MM.1S (cell line): ENCODE measurements around the gene OSBPL10.

ENCODE experiments used
- DNase-seq: peaks from one replicate; pipeline ENCODE4 v3.0.0-alpha.2; 2015
- H2AFZ ChIP-seq: fragments of 300-600 bp; sonication (generic); 2 replicates; pipeline ENCODE4 v1.6.0; 2016; ENCODE audit warnings: antibody characterized with exemption, low read length
- H3F3A ChIP-seq: fragments of 300-600 bp; sonication (generic); 2 replicates; pipeline ENCODE4 v1.6.1; 2016; ENCODE audit warnings: mild to moderate bottlenecking, antibody characterized with exemption, low read length, moderate library complexity, mixed read lengths; ENCODE audit not compliant: insufficient read depth
- H3K27ac ChIP-seq: fragments of 300-600 bp; sonication (generic); 2 replicates; pipeline ENCODE4 v1.5.1; 2016; ENCODE audit warnings: mild to moderate bottlenecking, low read length
- H3K27me3 ChIP-seq: fragments of 300-600 bp; sonication (generic); replicated peaks from 2 replicates; pipeline ENCODE4 v1.6.0; 2016; ENCODE audit warnings: low read length; ENCODE audit not compliant: insufficient read depth
- H3K36me3 ChIP-seq: fragments of 300-600 bp; sonication (generic); replicated peaks from 2 replicates; pipeline ENCODE4 v1.6.1; 2016; ENCODE audit warnings: mild to moderate bottlenecking, low read length, mixed read lengths; ENCODE audit not compliant: insufficient read depth
- H3K4me1 ChIP-seq: fragments of 300-600 bp; sonication (generic); 2 replicates; pipeline ENCODE4 v1.6.1; 2016; ENCODE audit warnings: low read length, mixed read lengths
- H3K4me2 ChIP-seq: fragments of 300-600 bp; sonication (generic); 2 replicates; pipeline ENCODE4 v1.6.0; 2016; ENCODE audit warnings: low read depth, low read length
- H3K4me3 ChIP-seq: fragments of 300-600 bp; sonication (generic); 2 replicates; pipeline ENCODE4 v1.5.1; 2016; ENCODE audit warnings: low read length, mixed read lengths
- H3K79me2 ChIP-seq: fragments of 300-600 bp; sonication (generic); 2 replicates; pipeline ENCODE4 v1.6.1; 2016; ENCODE audit warnings: mixed run types, low read length, mixed read lengths
- H3K9ac ChIP-seq: fragments of 300-600 bp; sonication (generic); 2 replicates; pipeline ENCODE4 v1.6.1; 2016; ENCODE audit warnings: low read length, mixed read lengths
- H3K9me2 ChIP-seq: fragments of 300-600 bp; sonication (generic); replicated peaks from 2 replicates; pipeline ENCODE4 v1.6.1; 2016; ENCODE audit warnings: mild to moderate bottlenecking, low read length, mixed read lengths; ENCODE audit not compliant: insufficient read depth
- H3K9me3 ChIP-seq: fragments of 300-600 bp; sonication (generic); replicated peaks from 2 replicates; pipeline ENCODE4 v1.6.1; 2016; ENCODE audit warnings: mild to moderate bottlenecking, low read length, mixed read lengths; ENCODE audit not compliant: insufficient read depth
- H4K20me1 ChIP-seq: fragments of 300-600 bp; sonication (generic); 2 replicates; pipeline ENCODE4 v1.6.1; 2016; ENCODE audit warnings: mild to moderate bottlenecking, low read length, moderate library complexity, mixed read lengths; ENCODE audit not compliant: insufficient read depth
- CTCF ChIP-seq: fragments of 300-600 bp; sonication (generic); IDR thresholded peaks from 2 replicates; pipeline ENCODE4 v1.5.1; 2016; ENCODE audit warnings: antibody characterized with exemption, low read length, mixed read lengths
- EZH2 ChIP-seq: fragments of 300-600 bp; sonication (generic); optimal IDR thresholded peaks from 2 replicates; pipeline ENCODE3; 2017; ENCODE audit warnings: low read depth, mild to moderate bottlenecking, antibody characterized with exemption, low read length, mixed read lengths
- EZH2phosphoT487 ChIP-seq: fragments of 300-600 bp; sonication (generic); IDR thresholded peaks from 2 replicates; pipeline ENCODE4 v1.6.1; 2018; ENCODE audit warnings: antibody characterized with exemption, low read length

The OSBPL10 gene

DNA sequence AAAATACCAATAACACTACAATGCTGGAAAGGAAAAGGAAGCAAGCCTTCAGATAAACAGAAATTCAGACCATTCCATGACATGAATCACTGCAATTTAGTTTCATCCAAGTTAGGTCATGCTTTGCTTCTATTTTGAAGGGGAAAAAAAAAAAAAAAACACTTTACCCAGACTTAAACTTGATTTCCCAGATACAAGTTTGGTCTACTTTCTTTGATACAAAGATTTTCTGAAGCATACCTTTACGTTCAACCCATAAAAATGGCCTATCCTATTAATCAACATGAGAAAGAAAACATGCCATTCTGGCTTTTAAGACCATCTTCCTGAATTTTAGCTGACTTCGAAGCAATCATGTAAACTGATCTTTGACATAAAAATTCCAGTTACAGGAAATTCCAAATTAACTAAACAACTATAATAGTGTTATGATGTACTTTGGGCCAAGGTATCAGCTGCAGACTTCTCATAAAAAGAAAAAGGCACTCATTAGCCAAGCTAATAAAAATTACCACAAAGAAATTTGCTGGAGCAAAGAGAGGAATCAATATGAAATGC is 12.6 kb downstream of the OSBPL10 start:
- H3K4me1 ChIP-seq = no peaks in the 10 kb centered on the region
- H2AFZ ChIP-seq = no peak overlapping the region
- H4K20me1 ChIP-seq = no peaks in the 10 kb centered on the region
- no peak overlapping the region for H3K4me3 ChIP-seq
- H3K9ac ChIP-seq = no peak overlapping the region
- H3K36me3 ChIP-seq = no peaks in the 10 kb centered on the region
- H3K4me2 ChIP-seq = no peak overlapping the region
- no peaks in the 10 kb centered on the region for H3K27me3 ChIP-seq
- no peak for TF ChIP-seq EZH2
- TF ChIP-seq EZH2phosphoT487 = no peak
- TF ChIP-seq CTCF = no peak
- H3F3A ChIP-seq = no peaks in the 10 kb centered on the region
- H3K9me2 ChIP-seq = no peaks in the 10 kb centered on the region
- no peaks in the 10 kb centered on the region for H3K9me3 ChIP-seq
- no peak overlapping the region for H3K27ac ChIP-seq
- no peaks in the 10 kb centered on the region for H3K79me2 ChIP-seq
- no peak for DNase-seq

- Histone ChIP-seq H2AFZ (no peak overlapping the region), H3K4me3 (no peak overlapping the region), H3K36me3 (no peaks in the 10 kb centered on the region), H3K79me2 (no peaks in the 10 kb centered on the region), H4K20me1 (no peaks in the 10 kb centered on the region), H3K27ac (no peak overlapping the region), H3K4me2 (no peak overlapping the region), H3K9me3 (no peaks in the 10 kb centered on the region), H3K9me2 (no peaks in the 10 kb centered on the region), H3K9ac (no peak overlapping the region), H3K4me1 (no peaks in the 10 kb centered on the region), H3K27me3 (no peaks in the 10 kb centered on the region), H3F3A (no peaks in the 10 kb centered on the region)
- TF ChIP-seq CTCF = no peak
- no peak for TF ChIP-seq EZH2phosphoT487
- no peak for TF ChIP-seq EZH2
- no peak for DNase-seq
Measured at GRCh38 chr3:31967592-31967991, 13.5 kb downstream of the OSBPL10 start.

GRCh38 chr3:31966978-31967591 is 14.0 kb downstream of the OSBPL10 start:
- Histone ChIP-seq H3K36me3 (no peaks in the 10 kb centered on the region), H3K9me2 (no peaks in the 10 kb centered on the region), H2AFZ (no peak overlapping the region), H3K27ac (no peak overlapping the region), H3K4me2 (no peak overlapping the region), H3K79me2 (no peaks in the 10 kb centered on the region), H3K4me1 (no peaks in the 10 kb centered on the region), H3K9ac (no peak overlapping the region), H3K27me3 (no peaks in the 10 kb centered on the region), H3K4me3 (no peak overlapping the region), H3F3A (no peaks in the 10 kb centered on the region), H3K9me3 (no peaks in the 10 kb centered on the region), H4K20me1 (no peaks in the 10 kb centered on the region)
- no peak for DNase-seq
- TF ChIP-seq EZH2phosphoT487 = no peak
- no peak for TF ChIP-seq CTCF
- no peak for TF ChIP-seq EZH2
